OCI-LY1 (cell line): ENCODE data around the gene SLC47A1.

ENCODE experiments used
- H2AFZ ChIP-seq: fragments of 200-600 bp; sonication (generic), shearing (Covaris generic); 2 replicates; pipeline ENCODE4 v1.6.0; 2014; ENCODE audit warnings: antibody characterized with exemption, mild to moderate bottlenecking, low read length
- H3F3A ChIP-seq: fragments of 200-600 bp; sonication (generic), shearing (Covaris generic); 2 replicates; pipeline ENCODE4 v1.6.0; 2014; ENCODE audit warnings: mild to moderate bottlenecking, antibody characterized with exemption, low read length, moderate library complexity; ENCODE audit not compliant: insufficient read depth
- H3K27ac ChIP-seq: fragments of 200-600 bp; sonication (generic); 2 replicates; pipeline ENCODE4 v1.5.1; 2014; ENCODE audit warnings: low read length, mixed run types, mild to moderate bottlenecking, low read depth; ENCODE audit not compliant: poor library complexity, severe bottlenecking
- H3K27me3 ChIP-seq: fragments of 200-600 bp; sonication (generic); 2 replicates; pipeline ENCODE4 v1.6.0; 2014; ENCODE audit warnings: antibody characterized with exemption, mild to moderate bottlenecking, low read length, moderate library complexity; ENCODE audit not compliant: insufficient read depth
- H3K36me3 ChIP-seq: fragments of 200-600 bp; sonication (generic); 2 replicates; pipeline ENCODE4 v1.6.1; 2014; ENCODE audit warnings: mild to moderate bottlenecking, antibody characterized with exemption, low read length, moderate library complexity, mixed read lengths; ENCODE audit not compliant: insufficient read depth
- H3K4me1 ChIP-seq: fragments of 200-600 bp; sonication (generic); 2 replicates; pipeline ENCODE4 v1.5.1; 2014; ENCODE audit warnings: mild to moderate bottlenecking, low read length, moderate library complexity; ENCODE audit not compliant: insufficient read depth, severe bottlenecking
- H3K4me2 ChIP-seq: fragments of 200-600 bp; sonication (generic), shearing (Covaris generic); 2 replicates; pipeline ENCODE4 v1.6.1; 2014; ENCODE audit warnings: low read length
- H3K4me3 ChIP-seq: fragments of 200-600 bp; sonication (generic); 2 replicates; pipeline ENCODE4 v1.5.1; 2014; ENCODE audit warnings: low read length, low read depth, mild to moderate bottlenecking, mixed read lengths; ENCODE audit not compliant: poor library complexity, severe bottlenecking
- H3K79me2 ChIP-seq: fragments of 200-600 bp; shearing (Covaris generic); 2 replicates; pipeline ENCODE4 v1.6.1; 2016; ENCODE audit warnings: mixed run types, low read length, mixed read lengths; ENCODE audit not compliant: insufficient read depth
- H3K9ac ChIP-seq: fragments of 200-600 bp; sonication (generic), shearing (Covaris generic); 2 replicates; pipeline ENCODE4 v1.6.1; 2014; ENCODE audit warnings: mild to moderate bottlenecking, low read length, mixed read lengths
- H3K9me2 ChIP-seq: fragments of 200-600 bp; sonication (generic), shearing (Covaris generic); 2 replicates; pipeline ENCODE4 v1.6.1; 2014; ENCODE audit warnings: low read depth, mild to moderate bottlenecking, low read length, mixed read lengths
- H3K9me3 ChIP-seq: fragments of 200-600 bp; shearing (Covaris generic); 2 replicates; pipeline ENCODE4 v1.6.1; 2014; ENCODE audit warnings: low read length, mixed read lengths
- H4K20me1 ChIP-seq: fragments of 200-600 bp; sonication (generic), shearing (Covaris generic); 2 replicates; pipeline ENCODE4 v1.6.0; 2016; ENCODE audit warnings: mild to moderate bottlenecking, low read length; ENCODE audit not compliant: insufficient read depth
- EZH2 ChIP-seq: fragments of 200-600 bp; sonication (generic), shearing (Covaris generic); IDR thresholded peaks from 2 replicates; pipeline ENCODE4 v1.8.0; 2017; ENCODE audit warnings: borderline replicate concordance, mixed run types, mild to moderate bottlenecking, antibody characterized with exemption, low read length, moderate library complexity, mixed read lengths
- TF ChIP-seq, protein P1 (sequence below): fragments of 200-600 bp; sonication (generic), shearing (Covaris generic); IDR thresholded peaks from 2 replicates; pipeline ENCODE4 v1.5.1; 2017; ENCODE audit warnings: mild to moderate bottlenecking, antibody characterized with exemption, low read length, moderate library complexity, mixed read lengths

SLC47A1 gene

DNA sequence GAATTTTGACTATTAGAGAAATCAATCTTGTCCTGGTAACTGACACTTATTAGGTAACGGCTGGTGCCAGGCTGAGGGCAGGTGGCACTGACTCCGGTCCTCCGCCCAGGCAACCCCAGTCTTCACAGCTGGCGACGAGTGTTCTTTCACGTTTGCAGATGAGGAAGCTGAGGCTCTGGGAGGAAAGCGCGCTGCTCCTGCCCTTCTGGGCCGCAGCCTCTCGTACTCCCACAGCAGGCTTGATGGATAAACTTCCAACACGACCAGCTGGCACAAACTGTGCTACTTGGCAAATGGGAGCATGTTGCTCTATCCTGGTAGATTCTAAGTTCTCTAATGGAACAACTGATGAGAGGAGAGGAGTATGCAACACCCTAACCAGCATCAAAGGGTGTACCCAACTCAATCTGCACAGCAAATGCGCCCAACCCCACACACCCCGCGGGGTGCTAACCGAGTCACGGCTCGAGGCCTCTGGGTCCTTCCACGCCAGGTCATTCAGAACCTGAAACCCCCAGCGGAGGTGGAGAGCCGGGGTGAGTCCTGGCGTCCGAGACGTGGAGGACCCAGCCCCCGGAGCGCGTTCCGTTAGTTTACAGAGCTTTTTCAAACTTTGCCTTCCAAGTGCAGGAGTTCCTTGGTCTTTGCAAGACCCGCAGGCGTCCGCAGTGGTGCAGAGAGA is 477 bp upstream of the SLC47A1 start:
- no peak for TF ChIP-seq EZH2
- TF ChIP-seq, protein P1, sequence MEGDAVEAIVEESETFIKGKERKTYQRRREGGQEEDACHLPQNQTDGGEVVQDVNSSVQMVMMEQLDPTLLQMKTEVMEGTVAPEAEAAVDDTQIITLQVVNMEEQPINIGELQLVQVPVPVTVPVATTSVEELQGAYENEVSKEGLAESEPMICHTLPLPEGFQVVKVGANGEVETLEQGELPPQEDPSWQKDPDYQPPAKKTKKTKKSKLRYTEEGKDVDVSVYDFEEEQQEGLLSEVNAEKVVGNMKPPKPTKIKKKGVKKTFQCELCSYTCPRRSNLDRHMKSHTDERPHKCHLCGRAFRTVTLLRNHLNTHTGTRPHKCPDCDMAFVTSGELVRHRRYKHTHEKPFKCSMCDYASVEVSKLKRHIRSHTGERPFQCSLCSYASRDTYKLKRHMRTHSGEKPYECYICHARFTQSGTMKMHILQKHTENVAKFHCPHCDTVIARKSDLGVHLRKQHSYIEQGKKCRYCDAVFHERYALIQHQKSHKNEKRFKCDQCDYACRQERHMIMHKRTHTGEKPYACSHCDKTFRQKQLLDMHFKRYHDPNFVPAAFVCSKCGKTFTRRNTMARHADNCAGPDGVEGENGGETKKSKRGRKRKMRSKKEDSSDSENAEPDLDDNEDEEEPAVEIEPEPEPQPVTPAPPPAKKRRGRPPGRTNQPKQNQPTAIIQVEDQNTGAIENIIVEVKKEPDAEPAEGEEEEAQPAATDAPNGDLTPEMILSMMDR: no peak
- Histone ChIP-seq H3K27ac (no peak overlapping the region), H2AFZ (no peak overlapping the region), H3K27me3 (0 out of 2 replicates have a peak, but pooled peaks cover under 1% of the 10 kb centered on the region), H4K20me1 (no peaks in the 10 kb centered on the region), H3K4me2 (no peak overlapping the region), H3K79me2 (no peaks in the 10 kb centered on the region), H3K4me1 (no peaks in the 10 kb centered on the region), H3K36me3 (no peaks in the 10 kb centered on the region), H3K4me3 (no peak overlapping the region), H3K9ac (no peak overlapping the region), H3K9me2 (no peaks in the 10 kb centered on the region), H3F3A (no peaks in the 10 kb centered on the region), H3K9me3 (no peaks in the 10 kb centered on the region)

DNA sequence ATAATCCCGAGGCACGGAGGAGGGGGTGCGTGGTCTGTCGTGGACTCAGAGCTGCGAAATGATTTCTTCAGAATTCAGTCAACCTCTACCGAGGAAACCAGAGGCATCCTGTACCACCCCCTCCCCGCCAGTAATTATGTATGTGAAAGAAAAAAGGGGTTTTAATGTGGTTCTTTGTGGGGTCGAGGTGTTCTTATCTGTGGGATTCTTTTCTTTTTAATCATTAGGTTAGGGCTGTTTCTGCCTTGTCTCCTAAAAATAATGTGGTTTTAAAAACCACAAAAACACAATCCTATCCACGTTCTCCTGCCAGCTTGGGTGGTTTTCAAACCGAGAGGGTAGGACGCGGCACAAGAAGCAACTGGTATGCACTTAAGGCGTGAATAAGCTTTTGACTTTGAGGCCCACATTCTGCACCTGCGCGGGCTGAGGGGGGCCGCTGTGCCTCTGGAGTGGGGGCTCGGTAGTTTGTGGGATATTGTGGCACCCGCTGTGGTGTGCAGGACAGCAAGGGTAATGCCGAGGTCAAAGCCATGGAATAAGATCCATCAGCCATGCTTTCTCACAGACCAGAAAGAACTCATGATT is 1.0 kb downstream of the SLC47A1 start:
- 0 out of 2 replicates have a peak, but pooled peaks cover 3% of the 10 kb centered on the region for H3K27me3 ChIP-seq
- H3K9me3 ChIP-seq: no peaks in the 10 kb centered on the region
- H3K4me3 ChIP-seq: no peak overlapping the region
- no peak overlapping the region for H2AFZ ChIP-seq
- no peaks in the 10 kb centered on the region for H3K4me1 ChIP-seq
- TF ChIP-seq, protein P1: no peak
- TF ChIP-seq EZH2: no peak
- H3K79me2 ChIP-seq: no peaks in the 10 kb centered on the region
- no peak overlapping the region for H3K27ac ChIP-seq
- no peak overlapping the region for H3K4me2 ChIP-seq
- H3K36me3 ChIP-seq: no peaks in the 10 kb centered on the region
- no peaks in the 10 kb centered on the region for H3K9me2 ChIP-seq
- no peaks in the 10 kb centered on the region for H3F3A ChIP-seq
- H3K9ac ChIP-seq: no peak overlapping the region
- H4K20me1 ChIP-seq: no peaks in the 10 kb centered on the region

DNA sequence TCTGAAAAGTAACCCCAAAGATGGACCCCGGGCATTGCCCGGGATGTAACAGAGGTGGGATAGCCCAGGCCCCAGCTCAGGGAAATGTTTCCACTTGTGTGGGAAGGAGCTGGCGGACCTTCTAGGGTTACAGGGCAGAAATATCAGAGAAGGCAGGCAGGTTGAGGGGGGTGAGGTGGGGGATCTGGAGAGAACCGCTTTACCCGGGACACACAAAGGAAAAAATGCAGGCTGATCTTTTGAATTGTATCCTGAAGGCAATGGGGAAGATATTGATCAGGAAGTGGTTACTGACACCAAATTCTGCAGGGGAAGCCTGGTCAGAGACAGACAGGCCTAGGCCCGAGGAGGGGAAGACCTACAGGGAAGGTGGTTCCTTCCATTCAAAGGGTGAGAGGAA is 3.5 kb downstream of the SLC47A1 start:
- no peak overlapping the region for H3K4me3 ChIP-seq
- TF ChIP-seq EZH2: no peak
- TF ChIP-seq, protein P1: no peak
- H3K9me2 ChIP-seq: no peaks in the 10 kb centered on the region
- H4K20me1 ChIP-seq: no peaks in the 10 kb centered on the region
- H3K79me2 ChIP-seq: no peaks in the 10 kb centered on the region
- no peak overlapping the region for H2AFZ ChIP-seq
- 0 out of 2 replicates have a peak, but pooled peaks cover 3% of the 10 kb centered on the region for H3K27me3 ChIP-seq
- no peaks in the 10 kb centered on the region for H3F3A ChIP-seq
- H3K4me1 ChIP-seq: no peaks in the 10 kb centered on the region
- no peak overlapping the region for H3K4me2 ChIP-seq
- H3K36me3 ChIP-seq: no peaks in the 10 kb centered on the region
- no peak overlapping the region for H3K27ac ChIP-seq
- no peak overlapping the region for H3K9ac ChIP-seq
- no peaks in the 10 kb centered on the region for H3K9me3 ChIP-seq
